Measurements from ENCODE around the gene ADAM29.

The ADAM29 gene

GRCh38 chr4:174926958-174927357 lies 8.8 kb downstream of the ADAM29 start:
- TF ChIP-seq, protein P1, sequence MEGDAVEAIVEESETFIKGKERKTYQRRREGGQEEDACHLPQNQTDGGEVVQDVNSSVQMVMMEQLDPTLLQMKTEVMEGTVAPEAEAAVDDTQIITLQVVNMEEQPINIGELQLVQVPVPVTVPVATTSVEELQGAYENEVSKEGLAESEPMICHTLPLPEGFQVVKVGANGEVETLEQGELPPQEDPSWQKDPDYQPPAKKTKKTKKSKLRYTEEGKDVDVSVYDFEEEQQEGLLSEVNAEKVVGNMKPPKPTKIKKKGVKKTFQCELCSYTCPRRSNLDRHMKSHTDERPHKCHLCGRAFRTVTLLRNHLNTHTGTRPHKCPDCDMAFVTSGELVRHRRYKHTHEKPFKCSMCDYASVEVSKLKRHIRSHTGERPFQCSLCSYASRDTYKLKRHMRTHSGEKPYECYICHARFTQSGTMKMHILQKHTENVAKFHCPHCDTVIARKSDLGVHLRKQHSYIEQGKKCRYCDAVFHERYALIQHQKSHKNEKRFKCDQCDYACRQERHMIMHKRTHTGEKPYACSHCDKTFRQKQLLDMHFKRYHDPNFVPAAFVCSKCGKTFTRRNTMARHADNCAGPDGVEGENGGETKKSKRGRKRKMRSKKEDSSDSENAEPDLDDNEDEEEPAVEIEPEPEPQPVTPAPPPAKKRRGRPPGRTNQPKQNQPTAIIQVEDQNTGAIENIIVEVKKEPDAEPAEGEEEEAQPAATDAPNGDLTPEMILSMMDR (IDR thresholded peaks at IDR 0.05; ENCODE audit: borderline replicate concordance, control extremely low read depth, extremely low read depth, insufficient read depth, missing control alignments): no peak
- DNase-seq (ENCODE audit: low spot score): no peak
- in situ Hi-C loops (cut with MboI; ENCODE audit: low sequenced_read_pairs, unreplicated experiment): no loop called here

DNA sequence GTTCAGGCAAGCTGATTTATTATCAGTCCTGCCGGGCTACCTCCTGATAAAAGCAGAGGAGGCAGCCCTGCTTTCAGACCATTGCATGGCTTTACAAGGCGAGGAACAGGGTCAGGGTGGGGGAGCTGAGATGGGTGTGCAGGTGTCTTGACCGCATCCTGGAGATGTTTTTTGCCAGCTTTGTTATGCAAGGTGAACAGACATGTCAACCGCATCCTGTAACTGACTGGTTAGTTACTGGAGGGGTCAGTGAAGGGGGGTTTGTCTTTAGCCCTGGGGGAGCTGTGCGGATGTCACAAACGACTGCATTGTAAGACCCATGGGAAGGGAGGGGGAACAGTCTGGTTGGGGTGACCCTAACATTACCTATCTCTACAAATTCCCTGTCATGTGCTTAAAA lies 10.0 kb downstream of the ADAM29 start:
- DNase-seq (ENCODE audit: low spot score): no peak
- TF ChIP-seq, protein P1 (IDR thresholded peaks at IDR 0.05; ENCODE audit: borderline replicate concordance, control extremely low read depth, extremely low read depth, insufficient read depth, missing control alignments): no peak
- in situ Hi-C loops (cut with MboI; ENCODE audit: low sequenced_read_pairs, unreplicated experiment): no loop called here

- TF ChIP-seq, protein P1 (IDR thresholded peaks at IDR 0.05; ENCODE audit: borderline replicate concordance, control extremely low read depth, extremely low read depth, insufficient read depth, missing control alignments): no peak
- DNase-seq (ENCODE audit: low spot score): no peak
- in situ Hi-C loops (cut with MboI; ENCODE audit: low sequenced_read_pairs, unreplicated experiment): no loop called here
Measured at GRCh38 chr4:174928575-174929253, 10.6 kb downstream of the ADAM29 start.

GRCh38 chr4:174929346-174929745 lies 11.2 kb downstream of the ADAM29 start:
- DNase-seq (ENCODE audit: low spot score): no peak
- in situ Hi-C loops (cut with MboI; ENCODE audit: low sequenced_read_pairs, unreplicated experiment): no loop called here
- TF ChIP-seq, protein P1 (IDR thresholded peaks at IDR 0.05; ENCODE audit: borderline replicate concordance, control extremely low read depth, extremely low read depth, insufficient read depth, missing control alignments): no peak

DNA sequence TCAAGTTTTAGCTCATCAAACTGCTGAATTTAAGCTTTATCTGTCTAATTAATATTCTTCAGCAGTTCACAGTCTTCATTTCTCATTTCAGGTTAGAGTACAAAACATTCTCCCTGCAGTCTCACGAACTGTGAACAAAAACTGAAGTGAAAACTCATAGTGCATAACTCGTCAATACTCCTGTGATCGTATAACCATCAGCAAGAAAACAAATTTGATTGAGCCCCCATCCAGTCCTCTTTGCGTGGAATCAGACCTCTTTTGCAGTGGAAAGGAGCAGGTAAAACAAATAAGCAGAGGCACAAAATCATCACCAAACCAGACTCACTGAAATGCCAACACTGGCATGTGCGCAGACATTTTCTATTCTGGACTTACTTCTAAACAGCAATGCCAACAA lies 12.7 kb downstream of the ADAM29 start:
- TF ChIP-seq, protein P1 (IDR thresholded peaks at IDR 0.05; ENCODE audit: borderline replicate concordance, control extremely low read depth, extremely low read depth, insufficient read depth, missing control alignments): no peak
- in situ Hi-C loops (cut with MboI; ENCODE audit: low sequenced_read_pairs, unreplicated experiment): no loop called here
- no peak for DNase-seq (ENCODE audit: low spot score)

GRCh38 chr4:174933083-174933482 lies 14.9 kb downstream of the ADAM29 start:
- DNase-seq (ENCODE audit: low spot score): no peak
- TF ChIP-seq, protein P1 (IDR thresholded peaks at IDR 0.05; ENCODE audit: borderline replicate concordance, control extremely low read depth, extremely low read depth, insufficient read depth, missing control alignments): no peak
- in situ Hi-C loops (cut with MboI; ENCODE audit: low sequenced_read_pairs, unreplicated experiment): no loop called here
